ENCODE data around the gene NACA. TPM values are rescaled to one million over a fixed set of nuclear protein-coding genes. Genes with fewer than 3 reads are reported as not detected.
A peak's percentile ranks its signal among the peaks of the same experiment; 100 is the strongest.

NACA gene
- total and polyA plus RNA-seq, 2 of the 13 experiments (the other 11 are each of a cell fraction or from before 2014, with no cell fraction given), result 799 to 1,700 TPM

DNA sequence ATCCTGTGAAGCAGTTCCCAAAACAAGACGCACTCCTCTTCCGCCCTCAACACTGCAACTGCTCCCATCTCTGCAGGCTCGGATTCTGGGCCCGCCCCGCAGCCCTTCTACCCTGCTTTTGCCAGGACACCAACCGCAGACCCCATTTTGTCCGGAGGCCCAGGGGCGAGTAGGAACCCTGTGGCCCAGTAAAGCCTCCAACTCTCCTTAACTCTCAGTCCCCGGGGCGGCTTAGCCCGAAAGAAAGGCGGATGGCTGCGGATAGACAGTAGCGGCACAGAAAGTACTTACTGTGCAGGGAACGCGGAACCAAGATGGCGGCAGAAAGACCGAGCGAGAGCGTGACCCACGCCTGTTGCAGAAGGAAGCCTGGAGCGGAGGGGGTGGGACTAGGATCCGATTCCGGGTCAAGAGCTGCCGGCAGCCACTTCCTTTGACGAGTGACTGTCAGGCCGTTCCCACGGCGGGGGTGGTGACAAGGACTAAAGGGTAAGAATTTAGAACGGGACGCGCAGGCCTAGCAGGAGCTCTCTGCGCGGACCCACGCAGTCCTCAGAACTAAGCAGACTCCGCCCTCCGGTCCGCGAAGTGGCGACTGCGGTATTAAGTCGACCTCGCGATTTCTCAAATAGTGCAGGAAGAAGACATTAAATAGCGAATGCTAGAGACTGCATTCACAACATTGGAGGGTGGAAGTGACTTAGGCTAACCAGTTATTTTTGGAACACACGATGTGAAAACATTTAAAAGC is at the start of gene NACA (continued):
- TF ChIP-seq SMC3 (IDR thresholded peaks at IDR 0.05; ENCODE audit: low read length) (no peak), ZNF83 (CRISPR knock-in tag; IDR thresholded peaks at IDR 0.05; ENCODE audit: borderline replicate concordance) (peak; percentile 11; the same call in 1 of the 2 replicates), SIX1 (CRISPR knock-in tag; IDR thresholded peaks at IDR 0.05; ENCODE audit: borderline replicate concordance) (no peak), KAT2B (IDR thresholded peaks at IDR 0.05; ENCODE audit: borderline replicate concordance, low read depth, low read length) (no peak), ZMYM4 (CRISPR knock-in tag; IDR thresholded peaks at IDR 0.05) (peak; percentile 85), NR2C2 (CRISPR knock-in tag; IDR thresholded peaks at IDR 0.05; ENCODE audit: borderline replicate concordance) (peak; percentile 100), ZNF746 (CRISPR knock-in tag; IDR thresholded peaks at IDR 0.05) (no peak), HNRNPUL1 (IDR thresholded peaks at IDR 0.05; ENCODE audit: low read depth, low read length) (no peak), ZNF180 (CRISPR knock-in tag; IDR thresholded peaks at IDR 0.05; ENCODE audit: borderline replicate concordance, low read depth) (0 out of 2 replicates have a peak, but pooled peaks have one; percentile 73), ATF4 (CRISPR knock-in tag; IDR thresholded peaks at IDR 0.05) (peak in 1 of 2 experiments; percentile 63; a peak in 1 of 4 replicates), LCORL (IDR thresholded peaks at IDR 0.05) (no peak), LCORL (CRISPR knock-in tag; IDR thresholded peaks at IDR 0.05) (no peak; the same call in 1 of the 2 replicates), ZNF816 (CRISPR knock-in tag; IDR thresholded peaks at IDR 0.05; ENCODE audit: borderline replicate concordance) (no peak; the same call in 1 of the 2 replicates), SOX6 (IDR thresholded peaks at IDR 0.05) (no peak), SOX6 (CRISPR knock-in tag; IDR thresholded peaks at IDR 0.05) (peak; percentile 81), KDM4B (CRISPR knock-in tag; IDR thresholded peaks at IDR 0.05) (no peak), ETV5 (CRISPR knock-in tag; IDR thresholded peaks at IDR 0.05; ENCODE audit: borderline replicate concordance) (peak; percentile 66; the same call in 1 of the 2 replicates), ZNF3 (CRISPR knock-in tag; IDR thresholded peaks at IDR 0.05) (no peak; the same call in none of the 2 replicates), MAFK (conservative IDR thresholded peaks at IDR 0.05 in 1 of 2, IDR thresholded peaks at IDR 0.05 in 1 of 2; ENCODE audit: low read length in 2 of 2) (no peak), CTCF (CRISPR knock-in tag; IDR thresholded peaks at IDR 0.05) (peak; percentile 24; the same call in 1 of the 2 replicates)
- TF ChIP-seq, protein P1, sequence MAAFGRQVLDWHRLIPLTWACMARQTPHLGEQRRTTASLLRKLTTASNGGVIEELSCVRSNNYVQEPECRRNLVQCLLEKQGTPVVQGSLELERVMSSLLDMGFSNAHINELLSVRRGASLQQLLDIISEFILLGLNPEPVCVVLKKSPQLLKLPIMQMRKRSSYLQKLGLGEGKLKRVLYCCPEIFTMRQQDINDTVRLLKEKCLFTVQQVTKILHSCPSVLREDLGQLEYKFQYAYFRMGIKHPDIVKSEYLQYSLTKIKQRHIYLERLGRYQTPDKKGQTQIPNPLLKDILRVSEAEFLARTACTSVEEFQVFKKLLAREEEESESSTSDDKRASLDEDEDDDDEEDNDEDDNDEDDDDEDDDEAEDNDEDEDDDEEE (CRISPR knock-in tag; IDR thresholded peaks at IDR 0.05), result peak; percentile 84; the same call in 1 of the 2 replicates
- TF ChIP-seq, protein P2, sequence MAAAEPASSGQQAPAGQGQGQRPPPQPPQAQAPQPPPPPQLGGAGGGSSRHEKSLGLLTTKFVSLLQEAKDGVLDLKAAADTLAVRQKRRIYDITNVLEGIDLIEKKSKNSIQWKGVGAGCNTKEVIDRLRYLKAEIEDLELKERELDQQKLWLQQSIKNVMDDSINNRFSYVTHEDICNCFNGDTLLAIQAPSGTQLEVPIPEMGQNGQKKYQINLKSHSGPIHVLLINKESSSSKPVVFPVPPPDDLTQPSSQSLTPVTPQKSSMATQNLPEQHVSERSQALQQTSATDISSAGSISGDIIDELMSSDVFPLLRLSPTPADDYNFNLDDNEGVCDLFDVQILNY (CRISPR knock-in tag; conservative IDR thresholded peaks at IDR 0.05), result no peak; the same call in 1 of the 2 replicates
- TF ChIP-seq, protein P3, sequence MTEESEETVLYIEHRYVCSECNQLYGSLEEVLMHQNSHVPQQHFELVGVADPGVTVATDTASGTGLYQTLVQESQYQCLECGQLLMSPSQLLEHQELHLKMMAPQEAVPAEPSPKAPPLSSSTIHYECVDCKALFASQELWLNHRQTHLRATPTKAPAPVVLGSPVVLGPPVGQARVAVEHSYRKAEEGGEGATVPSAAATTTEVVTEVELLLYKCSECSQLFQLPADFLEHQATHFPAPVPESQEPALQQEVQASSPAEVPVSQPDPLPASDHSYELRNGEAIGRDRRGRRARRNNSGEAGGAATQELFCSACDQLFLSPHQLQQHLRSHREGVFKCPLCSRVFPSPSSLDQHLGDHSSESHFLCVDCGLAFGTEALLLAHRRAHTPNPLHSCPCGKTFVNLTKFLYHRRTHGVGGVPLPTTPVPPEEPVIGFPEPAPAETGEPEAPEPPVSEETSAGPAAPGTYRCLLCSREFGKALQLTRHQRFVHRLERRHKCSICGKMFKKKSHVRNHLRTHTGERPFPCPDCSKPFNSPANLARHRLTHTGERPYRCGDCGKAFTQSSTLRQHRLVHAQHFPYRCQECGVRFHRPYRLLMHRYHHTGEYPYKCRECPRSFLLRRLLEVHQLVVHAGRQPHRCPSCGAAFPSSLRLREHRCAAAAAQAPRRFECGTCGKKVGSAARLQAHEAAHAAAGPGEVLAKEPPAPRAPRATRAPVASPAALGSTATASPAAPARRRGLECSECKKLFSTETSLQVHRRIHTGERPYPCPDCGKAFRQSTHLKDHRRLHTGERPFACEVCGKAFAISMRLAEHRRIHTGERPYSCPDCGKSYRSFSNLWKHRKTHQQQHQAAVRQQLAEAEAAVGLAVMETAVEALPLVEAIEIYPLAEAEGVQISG (CRISPR knock-in tag; IDR thresholded peaks at IDR 0.05), result peak; percentile 93
